Measurements from ENCODE around the gene AREL1. TPM values are rescaled to one million over a fixed set of nuclear protein-coding genes. Genes with fewer than 3 reads are reported as not detected.

AREL1 gene
- total RNA-seq, 1 experiment from 2014 or later = 44.7 TPM

GRCh38 chr14:74660167-74660566 is 52.7 kb downstream of the AREL1 start:
- H3K27me3 ChIP-seq (ENCODE audit: control insufficient read depth, insufficient read depth, low read length) = no peaks in the 10 kb centered on the region
- H3K4me3 ChIP-seq (ENCODE audit: low read depth in 2 of 2, low read length in 2 of 2) = no peak overlapping the region
- ATAC-seq (no peak), DNase-seq (ENCODE audit: low read depth, low spot score) (no peak)
- H3K9me3 ChIP-seq (ENCODE audit: control insufficient read depth, insufficient read depth, low read depth, low read length) = no peaks in the 10 kb centered on the region
- CTCF ChIA-PET = no interaction called here
- POLR2A ChIA-PET = no interaction called here
- H3K4me1 ChIP-seq (ENCODE audit: control insufficient read depth, insufficient read depth, low read length) = no peaks in the 10 kb centered on the region
- H3K27ac ChIP-seq (ENCODE audit: low read length) = no peak overlapping the region
- no peak for TF ChIP-seq SIN3A (IDR thresholded peaks at IDR 0.05; ENCODE audit: borderline replicate concordance, insufficient read depth, low read depth, low read length)
- TF ChIP-seq, protein P1, sequence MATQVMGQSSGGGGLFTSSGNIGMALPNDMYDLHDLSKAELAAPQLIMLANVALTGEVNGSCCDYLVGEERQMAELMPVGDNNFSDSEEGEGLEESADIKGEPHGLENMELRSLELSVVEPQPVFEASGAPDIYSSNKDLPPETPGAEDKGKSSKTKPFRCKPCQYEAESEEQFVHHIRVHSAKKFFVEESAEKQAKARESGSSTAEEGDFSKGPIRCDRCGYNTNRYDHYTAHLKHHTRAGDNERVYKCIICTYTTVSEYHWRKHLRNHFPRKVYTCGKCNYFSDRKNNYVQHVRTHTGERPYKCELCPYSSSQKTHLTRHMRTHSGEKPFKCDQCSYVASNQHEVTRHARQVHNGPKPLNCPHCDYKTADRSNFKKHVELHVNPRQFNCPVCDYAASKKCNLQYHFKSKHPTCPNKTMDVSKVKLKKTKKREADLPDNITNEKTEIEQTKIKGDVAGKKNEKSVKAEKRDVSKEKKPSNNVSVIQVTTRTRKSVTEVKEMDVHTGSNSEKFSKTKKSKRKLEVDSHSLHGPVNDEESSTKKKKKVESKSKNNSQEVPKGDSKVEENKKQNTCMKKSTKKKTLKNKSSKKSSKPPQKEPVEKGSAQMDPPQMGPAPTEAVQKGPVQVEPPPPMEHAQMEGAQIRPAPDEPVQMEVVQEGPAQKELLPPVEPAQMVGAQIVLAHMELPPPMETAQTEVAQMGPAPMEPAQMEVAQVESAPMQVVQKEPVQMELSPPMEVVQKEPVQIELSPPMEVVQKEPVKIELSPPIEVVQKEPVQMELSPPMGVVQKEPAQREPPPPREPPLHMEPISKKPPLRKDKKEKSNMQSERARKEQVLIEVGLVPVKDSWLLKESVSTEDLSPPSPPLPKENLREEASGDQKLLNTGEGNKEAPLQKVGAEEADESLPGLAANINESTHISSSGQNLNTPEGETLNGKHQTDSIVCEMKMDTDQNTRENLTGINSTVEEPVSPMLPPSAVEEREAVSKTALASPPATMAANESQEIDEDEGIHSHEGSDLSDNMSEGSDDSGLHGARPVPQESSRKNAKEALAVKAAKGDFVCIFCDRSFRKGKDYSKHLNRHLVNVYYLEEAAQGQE (IDR thresholded peaks at IDR 0.05; ENCODE audit: insufficient read depth in 1 of 2, low read depth in 2 of 2, low read length in 1 of 2) = no peak
- no peak for TF ChIP-seq POLR2AphosphoS5 (IDR thresholded peaks at IDR 0.05; ENCODE audit: low read depth, low read length)
- BruUV-seq (replicated peaks) = no TSS peak
- H3K36me3 ChIP-seq (ENCODE audit: control insufficient read depth, insufficient read depth, low read length) = peaks cover 19% of the 10 kb centered on the region
- in situ Hi-C loops (cut with HindIII; ENCODE audit: low pct_unique_long_range_greater_than_20kb, low sequenced_read_pairs) (no loop called here), intact Hi-C loops (cut with micrococcal nuclease; ENCODE audit: unreplicated experiment) (no loop called here)

GRCh38 chr14:74658535-74659131 is 54.2 kb downstream of the AREL1 start:
- Histone ChIP-seq H3K27me3 (ENCODE audit: control insufficient read depth, insufficient read depth, low read length) (no peaks in the 10 kb centered on the region), H3K36me3 (ENCODE audit: control insufficient read depth, insufficient read depth, low read length) (peaks cover 16% of the 10 kb centered on the region), H3K4me1 (ENCODE audit: control insufficient read depth, insufficient read depth, low read length) (no peaks in the 10 kb centered on the region), H3K9me3 (ENCODE audit: control insufficient read depth, insufficient read depth, low read depth, low read length) (no peaks in the 10 kb centered on the region), H3K4me3 (ENCODE audit: low read depth in 2 of 2, low read length in 2 of 2) (no peak overlapping the region), H3K27ac (ENCODE audit: low read length) (no peak overlapping the region)
- POLR2A ChIA-PET = no interaction called here
- TF ChIP-seq, protein P2, sequence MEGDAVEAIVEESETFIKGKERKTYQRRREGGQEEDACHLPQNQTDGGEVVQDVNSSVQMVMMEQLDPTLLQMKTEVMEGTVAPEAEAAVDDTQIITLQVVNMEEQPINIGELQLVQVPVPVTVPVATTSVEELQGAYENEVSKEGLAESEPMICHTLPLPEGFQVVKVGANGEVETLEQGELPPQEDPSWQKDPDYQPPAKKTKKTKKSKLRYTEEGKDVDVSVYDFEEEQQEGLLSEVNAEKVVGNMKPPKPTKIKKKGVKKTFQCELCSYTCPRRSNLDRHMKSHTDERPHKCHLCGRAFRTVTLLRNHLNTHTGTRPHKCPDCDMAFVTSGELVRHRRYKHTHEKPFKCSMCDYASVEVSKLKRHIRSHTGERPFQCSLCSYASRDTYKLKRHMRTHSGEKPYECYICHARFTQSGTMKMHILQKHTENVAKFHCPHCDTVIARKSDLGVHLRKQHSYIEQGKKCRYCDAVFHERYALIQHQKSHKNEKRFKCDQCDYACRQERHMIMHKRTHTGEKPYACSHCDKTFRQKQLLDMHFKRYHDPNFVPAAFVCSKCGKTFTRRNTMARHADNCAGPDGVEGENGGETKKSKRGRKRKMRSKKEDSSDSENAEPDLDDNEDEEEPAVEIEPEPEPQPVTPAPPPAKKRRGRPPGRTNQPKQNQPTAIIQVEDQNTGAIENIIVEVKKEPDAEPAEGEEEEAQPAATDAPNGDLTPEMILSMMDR (IDR thresholded peaks at IDR 0.05) = no peak
- TF ChIP-seq, protein P1 (IDR thresholded peaks at IDR 0.05; ENCODE audit: insufficient read depth in 1 of 2, low read depth in 2 of 2, low read length in 1 of 2) = no peak
- TF ChIP-seq SIN3A (IDR thresholded peaks at IDR 0.05; ENCODE audit: borderline replicate concordance, insufficient read depth, low read depth, low read length) = no peak
- no peak for TF ChIP-seq TCF7L2 (IDR thresholded peaks at IDR 0.05; ENCODE audit: low read depth, low read length)
- no peak for TF ChIP-seq POLR2AphosphoS5 (IDR thresholded peaks at IDR 0.05; ENCODE audit: low read depth, low read length)
- in situ Hi-C loops (cut with HindIII; ENCODE audit: low pct_unique_long_range_greater_than_20kb, low sequenced_read_pairs) = no loop called here
- CTCF ChIA-PET = no interaction called here
- ATAC-seq = no peak
- no peak for DNase-seq (ENCODE audit: low read depth, low spot score)
- no TSS peak for BruUV-seq (replicated peaks)
- intact Hi-C loops (cut with micrococcal nuclease; ENCODE audit: unreplicated experiment) = no loop called here
